SK-N-DZ (cell line): Measurements from ENCODE around the gene ZWILCH.
A peak's percentile ranks its signal among the peaks of the same experiment; 100 is the strongest.

Experiments
- DNase-seq: peaks from one replicate; pipeline ENCODE4 v3.0.0-alpha.2; 2015; ENCODE audit warnings: low spot score

The ZWILCH gene

DNA sequence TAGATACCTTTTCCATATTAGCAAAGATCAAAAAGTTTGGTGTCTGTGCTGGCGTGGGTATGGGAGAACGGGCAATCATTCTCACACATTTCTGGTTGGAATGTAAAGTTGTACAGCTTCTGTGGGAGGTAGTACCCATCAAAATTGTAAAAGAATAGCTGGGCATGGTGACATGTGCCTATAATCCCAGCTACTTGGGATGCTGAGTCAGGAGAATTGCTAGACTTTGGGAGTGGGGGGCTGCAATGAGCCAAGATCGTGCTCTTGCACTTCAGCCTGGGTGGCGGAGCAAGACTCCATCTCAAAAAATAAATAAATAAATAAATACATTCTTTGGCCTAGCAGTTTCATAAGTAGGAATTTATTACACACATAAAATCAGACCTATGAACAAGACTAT, 37.8 kb downstream of the ZWILCH start:
- no peak for DNase-seq

DNA sequence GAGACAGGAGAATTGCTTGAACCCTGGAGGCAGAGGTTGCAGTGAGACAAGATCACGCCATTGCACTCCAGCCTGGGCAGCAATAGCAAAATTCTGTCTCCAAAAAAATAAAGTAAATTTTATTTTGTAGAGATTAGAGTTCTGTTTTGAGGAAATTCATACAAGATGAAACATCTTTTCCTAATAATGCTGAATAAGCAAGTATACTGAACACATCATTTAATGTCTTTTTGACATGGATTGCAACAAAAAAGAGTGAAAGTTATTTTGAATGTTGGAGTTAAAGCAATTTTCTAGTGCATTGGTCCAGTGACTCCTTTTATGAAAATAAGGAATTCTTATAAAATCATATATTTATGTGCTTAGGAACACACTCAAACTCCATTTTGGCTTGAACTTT, 40.1 kb downstream of the ZWILCH start:
- DNase-seq = no peak

GRCh38 chr15:66555685-66556084, 50.6 kb downstream of the ZWILCH start:
- no peak for DNase-seq

- no peak for DNase-seq
Measured at GRCh38 chr15:66558271-66558670, 53.1 kb downstream of the ZWILCH start.

DNA sequence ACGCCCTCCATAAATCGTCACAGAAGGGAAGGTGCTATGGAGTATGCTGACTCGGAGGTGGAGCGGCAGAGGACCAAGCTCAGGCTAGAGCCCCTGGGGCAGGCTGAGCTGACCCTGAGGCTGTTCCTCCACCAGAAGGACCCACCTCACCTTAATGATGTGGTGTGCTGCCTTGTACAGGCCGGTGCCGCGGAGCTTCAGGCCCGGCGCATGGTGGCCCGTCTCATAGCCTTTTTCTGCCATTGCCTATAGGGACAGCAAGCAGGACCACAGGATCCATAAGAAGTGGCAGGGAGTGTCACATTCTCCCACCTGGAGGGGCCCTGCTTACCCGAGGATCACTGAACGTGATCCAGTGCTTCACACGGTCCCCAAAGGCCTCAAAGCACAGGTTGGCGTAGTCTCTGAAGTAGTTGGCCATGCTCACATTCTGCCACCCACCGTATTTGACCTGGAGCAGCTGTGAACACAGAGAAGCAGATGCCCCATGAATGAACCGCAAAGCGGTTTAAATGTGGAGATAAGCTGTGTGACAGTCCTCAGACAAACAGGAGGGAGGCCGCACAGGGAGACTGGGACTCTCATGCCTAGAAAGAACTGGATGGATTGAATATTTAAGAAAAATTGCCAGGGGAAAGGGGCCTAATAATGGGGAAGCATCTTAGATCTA, 55.9 kb downstream of the ZWILCH start:
- no peak for DNase-seq

GRCh38 chr15:66563126-66563525, 58.0 kb downstream of the ZWILCH start:
- no peak for DNase-seq

DNA sequence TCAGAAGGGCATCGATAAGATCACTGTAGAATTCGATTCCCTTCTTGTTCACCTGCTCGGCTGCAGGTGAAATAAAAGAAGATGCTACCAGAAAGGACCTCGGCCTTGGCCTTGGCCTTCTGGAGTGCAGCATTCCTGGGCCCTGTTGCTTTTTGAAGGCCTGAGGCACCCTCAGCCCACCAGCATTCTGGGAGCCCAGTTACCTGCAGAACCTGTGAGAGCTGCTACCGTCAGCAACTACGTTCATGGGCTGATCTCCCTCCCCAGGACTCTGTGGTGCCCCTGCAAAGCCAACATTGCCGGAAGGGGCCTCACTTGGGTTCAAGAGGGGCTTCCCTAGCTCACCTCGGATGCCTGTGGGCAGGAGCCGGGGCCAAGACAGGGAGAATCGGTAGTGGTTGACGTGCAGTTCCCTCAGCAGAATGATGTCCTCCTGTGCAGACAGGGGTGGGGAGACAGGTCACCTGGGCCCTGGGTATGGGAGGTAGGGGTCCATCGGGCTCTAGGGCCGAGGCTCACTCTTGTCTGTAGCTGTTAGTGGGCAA, 58.5 kb downstream of the ZWILCH start:
- DNase-seq = no peak

DNA sequence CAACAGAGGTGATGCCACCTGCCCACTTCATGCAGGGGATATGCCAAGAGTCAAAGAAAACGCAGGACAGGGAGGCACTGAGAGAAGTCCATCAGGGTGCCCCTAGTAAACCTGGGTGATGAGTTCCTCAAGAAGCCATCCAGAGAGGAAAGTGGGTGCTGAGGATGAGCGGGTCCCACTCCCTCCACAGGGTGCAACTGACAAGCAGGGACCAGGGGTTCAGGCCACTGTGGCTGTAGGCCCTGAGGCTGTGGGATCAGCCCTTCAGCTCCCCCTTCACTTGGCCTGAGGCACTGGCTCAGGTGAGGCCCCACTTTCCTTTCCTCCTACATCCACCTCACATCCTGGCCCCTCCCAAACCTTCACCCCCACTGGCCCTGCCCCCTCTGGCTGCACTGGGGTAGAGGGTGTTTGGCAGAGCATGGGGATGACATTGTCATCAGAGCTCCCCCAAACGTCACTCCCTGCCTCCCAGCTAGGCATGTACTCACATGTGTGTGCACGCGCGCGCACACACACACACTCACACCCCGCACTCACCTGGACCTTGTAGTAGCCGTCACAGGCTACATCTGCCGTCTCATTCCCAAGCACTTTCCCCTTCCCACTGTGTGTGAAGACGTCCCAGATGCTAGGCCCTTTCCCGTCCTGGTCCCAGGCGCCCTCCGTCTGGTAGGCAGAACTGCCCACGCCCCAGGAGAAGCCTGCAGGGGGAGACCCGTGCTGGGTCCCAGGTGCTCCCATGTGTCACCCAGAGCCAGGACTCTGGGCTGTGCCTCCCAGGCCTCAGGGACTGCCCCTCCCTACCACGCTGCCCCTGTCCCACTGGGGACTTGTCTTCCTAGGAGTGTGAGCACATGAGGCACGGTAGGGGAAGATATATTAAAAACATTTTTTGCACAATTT, 59.3 kb downstream of the ZWILCH start:
- DNase-seq = no peak

DNA sequence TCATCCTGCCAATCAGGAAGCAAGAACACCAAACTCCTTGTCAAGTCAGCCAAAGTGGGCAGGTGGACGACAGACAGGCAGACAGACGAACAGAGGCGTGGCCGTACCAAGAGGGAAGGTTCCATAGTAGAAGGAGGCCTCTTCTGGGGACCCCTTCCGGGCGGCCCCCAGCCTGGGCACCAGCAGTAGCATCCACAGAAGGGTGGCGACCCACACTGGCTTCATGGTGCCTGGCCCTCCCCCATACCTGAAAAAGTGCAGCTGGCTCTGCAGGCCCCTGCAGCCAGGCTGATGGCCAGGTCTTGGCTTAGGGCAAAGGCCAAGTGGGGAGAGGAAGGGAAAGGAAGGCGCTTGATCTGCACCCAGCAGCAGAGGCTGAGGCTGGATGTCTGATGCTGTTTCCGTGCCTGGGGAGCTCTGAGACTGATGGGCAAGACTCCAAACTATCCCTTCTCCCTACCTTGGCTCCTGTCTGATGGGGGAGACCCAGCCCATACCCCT, 60.1 kb downstream of the ZWILCH start:
- DNase-seq = no peak

DNA sequence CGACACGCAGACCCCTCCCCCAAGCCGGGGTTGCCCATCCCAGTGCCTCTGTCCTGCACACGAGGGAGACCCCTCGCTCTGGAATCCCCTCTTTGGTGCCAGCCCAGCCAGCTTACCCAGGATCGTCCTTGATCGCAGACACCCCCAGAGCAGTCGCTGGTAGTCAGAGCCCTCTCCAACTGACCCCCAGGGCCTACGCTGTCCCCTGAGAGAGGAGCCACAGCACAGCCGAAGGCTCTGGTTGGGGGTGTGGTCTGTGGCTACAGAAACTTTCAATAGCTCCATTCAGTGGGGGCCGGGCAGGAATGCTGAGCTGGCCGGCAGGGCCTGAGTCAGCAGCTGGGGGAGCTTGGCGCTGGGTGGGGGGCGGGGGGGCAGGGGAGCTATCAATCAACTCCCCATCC, 60.6 kb downstream of the ZWILCH start, which contains the start of gene LCTL:
Gene LCTL (minus strand): TSS at position 258 of the 404 bp plus-strand sequence. CDS start 633 bp downstream, outside the sequence.
- no peak for DNase-seq

- DNase-seq = peak; percentile 84
Measured at GRCh38 chr15:66566963-66567531, 61.9 kb downstream of the ZWILCH start.

DNA sequence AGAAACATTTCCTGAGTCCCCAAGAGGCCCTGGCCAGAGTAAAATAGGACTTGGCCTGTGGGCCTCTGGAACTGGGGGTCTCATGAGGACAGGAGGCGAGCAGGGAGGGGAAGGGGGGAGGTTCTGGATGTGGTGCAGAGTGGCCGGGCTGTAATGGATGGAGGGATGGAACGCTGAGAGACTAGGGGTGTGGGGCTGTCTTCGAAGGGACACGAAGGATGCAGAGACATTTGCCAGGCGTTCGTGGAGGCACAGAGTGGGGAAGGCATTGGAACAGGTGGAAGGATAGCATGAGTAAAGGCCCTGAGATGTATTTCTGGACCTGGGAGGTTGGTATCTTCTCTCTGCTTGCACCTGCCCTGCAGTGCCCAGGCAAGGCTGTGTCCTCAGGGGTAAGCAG, 62.8 kb downstream of the ZWILCH start:
- no peak for DNase-seq

- no peak for DNase-seq
Measured at GRCh38 chr15:66569461-66570137, 64.5 kb downstream of the ZWILCH start.

DNA sequence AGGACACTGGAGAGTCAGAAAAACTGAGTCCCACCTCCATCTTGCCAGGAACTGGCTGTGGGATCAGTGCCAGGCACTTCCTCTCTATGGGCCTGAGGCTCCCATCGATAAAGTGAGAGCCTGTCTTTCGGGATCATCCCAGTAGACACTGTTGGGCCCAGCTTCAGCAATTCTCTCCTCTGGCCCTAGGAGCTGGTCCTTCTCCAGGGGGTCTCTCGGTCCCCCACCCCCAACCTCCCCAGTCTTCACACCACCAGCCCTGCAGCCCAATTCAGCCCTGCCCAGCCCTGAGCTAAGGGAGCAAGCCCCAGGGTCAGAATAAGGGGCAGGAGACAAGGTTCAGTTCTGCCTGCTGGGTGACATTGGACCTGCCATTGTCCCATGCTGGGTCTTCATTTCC, 65.2 kb downstream of the ZWILCH start:
- DNase-seq = no peak

- no peak for DNase-seq
Measured at GRCh38 chr15:66570842-66571478, 65.8 kb downstream of the ZWILCH start.

- no peak for DNase-seq
Measured at GRCh38 chr15:66572146-66572545, 67.0 kb downstream of the ZWILCH start.

GRCh38 chr15:66573348-66573718, 68.2 kb downstream of the ZWILCH start:
- DNase-seq = no peak

DNA sequence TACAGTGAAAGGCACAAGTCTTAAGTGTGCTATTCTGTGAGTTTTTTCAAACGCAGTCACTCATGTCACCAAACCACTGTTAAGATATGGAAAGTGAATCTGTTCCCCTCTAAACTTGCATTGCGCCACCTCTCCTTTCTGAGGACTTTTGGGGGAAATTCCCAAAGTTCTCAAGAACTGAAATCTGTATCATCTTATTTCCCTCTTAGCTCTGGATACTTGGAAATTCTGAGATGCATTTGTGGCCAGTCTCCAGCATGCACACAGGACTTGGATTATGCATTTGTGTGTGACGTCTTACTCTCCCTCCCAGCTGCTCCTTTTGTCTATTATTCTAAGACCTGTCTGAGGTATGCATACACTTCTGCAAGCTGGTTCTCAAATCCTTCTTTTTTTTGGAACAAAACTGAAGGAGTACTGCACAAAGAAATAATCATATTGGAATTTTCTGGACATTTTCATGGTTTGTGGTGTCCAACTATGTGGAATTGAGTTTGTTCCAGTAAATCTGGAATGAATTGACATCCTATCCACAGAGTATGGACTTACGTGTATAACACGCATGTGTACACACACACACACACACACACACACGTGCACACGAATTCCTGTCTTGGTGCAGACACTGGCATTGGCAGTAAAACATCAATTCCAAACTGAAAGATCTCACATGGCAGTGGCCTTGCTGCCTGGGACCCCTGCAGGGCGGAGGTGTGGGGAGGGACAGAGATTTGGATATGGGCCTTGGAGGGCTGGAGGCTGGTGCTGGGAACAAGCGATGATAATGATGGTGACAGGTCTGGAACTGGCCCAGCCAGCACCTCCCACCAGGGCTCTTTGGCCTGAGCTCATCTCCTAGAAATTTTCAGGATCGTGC, 68.8 kb downstream of the ZWILCH start:
- DNase-seq = no peak

GRCh38 chr15:66574596-66574950, 69.4 kb downstream of the ZWILCH start:
- DNase-seq = no peak

- no peak for DNase-seq
Measured at GRCh38 chr15:66578286-66578875, 73.3 kb downstream of the ZWILCH start.
